Astrocyte (in vitro differentiated cells and primary cell): ENCODE results near the gene PSMD3.

Source experiments
- CTCF ChIP-seq: IDR thresholded peaks from 2 replicates; pipeline ENCODE4 v1.5.1; 2011; ENCODE audit warnings: low read depth, mild to moderate bottlenecking, inconsistent platforms, low read length, moderate library complexity; ENCODE audit not compliant: insufficient read depth
- EZH2 ChIP-seq: IDR thresholded peaks from 2 replicates; pipeline ENCODE4 v1.6.1; 2012; ENCODE audit warnings: mild to moderate bottlenecking, low read length, inconsistent platforms; ENCODE audit not compliant: insufficient read depth

GRCh38 chr17:40025991-40026815 lies 45.6 kb downstream of the PSMD3 start:
- TF ChIP-seq CTCF: no peak
- TF ChIP-seq EZH2: no peak
